ENCODE data around the gene ADAMTS3. TPM values are rescaled to one million over a fixed set of nuclear protein-coding genes. Genes with fewer than 3 reads are reported as not detected.

The ADAMTS3 gene
- total and polyA plus RNA-seq, 2 donors (not counting 1 experiment from before 2014, with no cell fraction given) = not detected

- Mint-ChIP-seq H3K9me3 (ENCODE audit: insufficient read depth) (peaks cover 2% of the 10 kb centered on the region), H3K27ac (no peak overlapping the region), H3K4me3 (no peak overlapping the region), H3K27me3 (no peaks in the 10 kb centered on the region), H3K4me1 (no peaks in the 10 kb centered on the region)
- intact Hi-C loops (cut with micrococcal nuclease) = no loop called here
- Histone ChIP-seq H2AFZ (ENCODE audit: insufficient read depth, low read depth, low read length, poor library complexity, severe bottlenecking) (no peak overlapping the region), H3K9me3 (ENCODE audit: control extremely low read depth in 1 of 3, control insufficient read depth in 2 of 3, insufficient read depth in 1 of 3, low read length in 2 of 3) (peaks cover 0 to 7% (median 0%) of the 10 kb centered on the region in 3 donors), H3K9ac (ENCODE audit: low read length) (no peak overlapping the region), H4K20me1 (ENCODE audit: control insufficient read depth, insufficient read depth, low read length, poor library complexity, severe bottlenecking) (no peaks in the 10 kb centered on the region), H3K4me2 (replicated peaks; ENCODE audit: low read depth, low read length, poor library complexity, severe bottlenecking) (no peak overlapping the region), H3K36me3 (replicated peaks in 1 of 2; ENCODE audit: control extremely low read depth in 1 of 2, control insufficient read depth in 1 of 2, extremely low read depth in 1 of 2, insufficient read depth in 2 of 2, low read length in 1 of 2) (no peaks in the 10 kb centered on the region), H3K27ac (ENCODE audit: low read length in 2 of 2) (no peak overlapping the region), H3K27me3 (replicated peaks in 1 of 4; ENCODE audit: control extremely low read depth in 1 of 4, control insufficient read depth in 3 of 4, insufficient read depth in 4 of 4, low read length in 3 of 4) (no peaks in the 10 kb centered on the region), H3K4me3 (ENCODE audit: control extremely low read depth in 1 of 5, extremely low read depth in 1 of 5, insufficient read depth in 1 of 5, low read depth in 2 of 5, low read length in 4 of 5) (no peak overlapping the region), H3K4me1 (ENCODE audit: control insufficient read depth in 2 of 2, insufficient read depth in 2 of 2, low read length in 2 of 2) (no peaks in the 10 kb centered on the region), H3K79me2 (ENCODE audit: control insufficient read depth, insufficient read depth, low read length) (no peaks in the 10 kb centered on the region)
- TF ChIP-seq EZH2 (IDR thresholded peaks at IDR 0.05; ENCODE audit: borderline replicate concordance, insufficient read depth, low read depth, low read length, poor library complexity, severe bottlenecking) (no peak), CTCF (IDR thresholded peaks at IDR 0.05) (no peak)
- ATAC-seq (ENCODE audit: low read depth) (no peak), DNase-seq (no peak)
- WGBS (ENCODE audit: insufficient coverage) = 100% methylated on average over 1 of the region's 3 CpGs
- CTCF ChIA-PET = no interaction called here
- POLR2A ChIA-PET = no interaction called here
These were observed 33.7 kb upstream of the ADAMTS3 start for GRCh38 chr4:72602396-72603376.
